PC-3 (cell line): Measurements from ENCODE around the gene NUDCD2. TPM values are rescaled to one million over a fixed set of nuclear protein-coding genes. Genes with fewer than 3 reads are reported as not detected.

Experiments
- ATAC-seq: fragments of 200-7000 bp; cut with Tn5 transposase; 2 replicates; pipeline ENCODE4 v1.9.1; 2020; ENCODE audit warnings: mild to moderate bottlenecking, moderate library complexity
- BruUV-seq: library from RNA; stranded (reverse); fragments of 400-500 nt; replicated peaks from 2 replicates; lab custom pipeline; 2021; lab: Mats Ljungman, UMichigan
- CTCF ChIA-PET: fragments of 300-600 bp; sonication (Branson Sonifier 250); formaldehyde crosslinking; loops from one replicate; lab custom pipeline; 2022; ENCODE audit warnings: antibody characterized with exemption; lab: Charles Lee
- POLR2A ChIA-PET: fragments of 300-600 bp; sonication (Branson Sonifier 250); formaldehyde crosslinking; loops from one replicate; lab custom pipeline; 2022; ENCODE audit warnings: antibody characterized with exemption; ENCODE audit not compliant: unreplicated experiment; lab: Charles Lee
- DNase-seq: peaks from one replicate; pipeline ENCODE4 v3.0.0-alpha.2; 2015
- H2AFZ ChIP-seq: fragments of 300-600 bp; sonication (generic); 2 replicates; pipeline ENCODE4 v1.6.0; 2016; ENCODE audit warnings: antibody characterized with exemption, low read length
- H3F3A ChIP-seq: fragments of 300-600 bp; sonication (generic); one replicate; pipeline ENCODE4 v1.6.0; 2017; ENCODE audit warnings: antibody characterized with exemption, low read length, control low read depth, mild to moderate bottlenecking; ENCODE audit not compliant: unreplicated experiment
- H3K27ac ChIP-seq: fragments of 300-600 bp; sonication (generic); 2 replicates; pipeline ENCODE4 v1.5.1; 2016; ENCODE audit warnings: mild to moderate bottlenecking, low read length
- H3K27me3 ChIP-seq: fragments of 300-600 bp; sonication (generic); 2 replicates; pipeline ENCODE4 v1.6.1; 2016; ENCODE audit warnings: low read length, mixed read lengths
- H3K36me3 ChIP-seq: fragments of 300-600 bp; sonication (generic); 2 replicates; pipeline ENCODE4 v1.6.1; 2016; ENCODE audit warnings: low read depth, mixed run types, low read length, mixed read lengths
- H3K4me1 ChIP-seq: fragments of 300-600 bp; sonication (generic); 2 replicates; pipeline ENCODE4 v1.5.1; 2016; ENCODE audit warnings: low read length; ENCODE audit not compliant: insufficient read depth
- H3K4me2 ChIP-seq: fragments of 300-600 bp; sonication (generic); 2 replicates; pipeline ENCODE4 v1.6.0; 2016; ENCODE audit warnings: low read length
- H3K4me3 ChIP-seq: fragments of 300-600 bp; sonication (generic); 2 replicates; pipeline ENCODE4 v1.5.1; 2016; ENCODE audit warnings: mild to moderate bottlenecking, low read length, mixed read lengths
- H3K79me2 ChIP-seq: fragments of 300-600 bp; sonication (generic); 2 replicates; pipeline ENCODE4 v1.6.1; 2017; ENCODE audit warnings: low read length, mixed read lengths
- H3K9ac ChIP-seq: fragments of 300-600 bp; sonication (generic); 2 replicates; pipeline ENCODE4 v1.6.0; 2016; ENCODE audit warnings: mild to moderate bottlenecking, low read length
- H3K9me2 ChIP-seq: fragments of 300-600 bp; sonication (generic); replicated peaks from 2 replicates; pipeline ENCODE4 v1.6.1; 2016; ENCODE audit warnings: mixed run types, low read length, mixed read lengths
- H3K9me3 ChIP-seq: fragments of 300-600 bp; sonication (generic); 2 replicates; pipeline ENCODE4 v1.6.1; 2016; ENCODE audit warnings: low read length, mixed read lengths
- H4K20me1 ChIP-seq: fragments of 300-600 bp; sonication (generic); 2 replicates; pipeline ENCODE4 v1.6.1; 2016; ENCODE audit warnings: low read length, mixed read lengths
- EZH2 ChIP-seq: fragments of 300-600 bp; sonication (generic); IDR thresholded peaks from one replicate; pipeline ENCODE4 v1.6.1; 2017; ENCODE audit warnings: antibody characterized with exemption, mild to moderate bottlenecking, low read length; ENCODE audit not compliant: unreplicated experiment
- EZH2phosphoT487 ChIP-seq: fragments of 300-600 bp; sonication (generic); IDR thresholded peaks from 2 replicates; pipeline ENCODE4 v1.6.1; 2018; ENCODE audit warnings: mild to moderate bottlenecking, antibody characterized with exemption, low read length, borderline replicate concordance
- intact Hi-C: fragments of 100-400 bp; cut with micrococcal nuclease; formaldehyde crosslinking; loops from 2 replicates; pipeline ENCODE4 v1.9.0; 2023
- total RNA-seq: library from RNA; depleted of rRNA; stranded (reverse); fragments of >200 nt; gene quantifications from 2 replicates; pipeline ENCODE4 v1.2.3, GENCODE V29; 2014
- TF ChIP-seq, protein P1 (sequence below): fragments of 300-600 bp; sonication (generic); conservative IDR thresholded peaks from 2 replicates; pipeline ENCODE4 v1.5.1; 2017; ENCODE audit warnings: antibody characterized with exemption, low read depth, mild to moderate bottlenecking, low read length

Gene NUDCD2
- total RNA-seq, 1 experiment from 2014 or later: 31.2 TPM

DNA sequence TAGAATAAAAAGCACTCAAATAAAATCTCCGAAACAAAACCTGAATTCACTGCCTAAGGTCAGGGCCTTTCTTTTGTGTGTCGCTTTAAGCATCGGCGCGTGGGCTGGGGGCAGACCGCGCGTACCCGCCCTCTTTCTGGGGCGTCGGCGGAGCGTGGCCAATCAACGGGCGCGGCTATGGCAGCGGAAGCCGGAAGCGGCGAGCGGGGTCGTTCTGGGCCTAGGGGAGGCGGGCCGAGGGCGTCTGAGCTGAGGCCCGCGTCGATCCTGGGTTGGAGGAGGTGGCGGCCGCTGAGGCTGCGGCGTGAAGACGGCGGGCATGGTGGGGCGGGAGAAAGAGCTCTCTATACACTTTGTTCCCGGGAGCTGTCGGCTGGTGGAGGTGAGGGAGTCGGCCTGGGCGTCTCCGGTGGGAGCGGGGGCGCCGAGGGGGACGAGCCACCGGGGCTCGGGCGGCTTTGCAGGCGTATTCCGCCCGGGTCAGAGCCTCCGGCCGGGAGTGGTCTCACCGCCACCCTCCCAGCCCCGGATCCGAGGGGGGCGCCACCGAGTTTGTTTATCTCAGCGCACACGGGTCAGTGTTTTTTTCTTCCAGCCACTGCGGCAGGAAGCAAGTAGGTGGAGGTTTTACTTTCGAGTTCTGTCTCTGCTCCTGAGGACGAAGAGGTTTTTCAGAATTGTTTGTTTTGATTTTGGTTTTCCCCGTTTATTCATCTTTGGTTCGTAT is 45.6 kb upstream of the NUDCD2 start, which contains the start of gene MAT2B:
TSS of gene MAT2B (plus strand) at position 252 of the 727 bp plus-strand sequence. CDS start at position 320, 68 bp downstream.
- intact Hi-C loops: loop anchor here (1.0 to 5.0 kb wide), 3 partner anchors 45 to 128 kb away; partner anchors contain the start of genes CCNG1, HMMR and NUDCD2
- H3K36me3 ChIP-seq: no peaks in the 10 kb centered on the region
- peak within 1 kb of the TSS; percentile 56 for H3K27ac ChIP-seq
- no peaks in the 10 kb centered on the region for H3K27me3 ChIP-seq
- POLR2A ChIA-PET: interaction anchor here (0.5 to 0.6 kb wide), 2 partner anchors 27 to 374 kb away, joined by 3 to 5 read pairs; no protein-coding TSS in a partner anchor
- peaks cover 48% of the 10 kb centered on the region for H3K79me2 ChIP-seq
- 0 out of 2 replicates have a peak, but pooled peaks cover 6% of the 10 kb centered on the region for H4K20me1 ChIP-seq
- peak within 1 kb of the TSS; percentile 95 for H3K4me2 ChIP-seq
- peak within 1 kb of the TSS; percentile 90 for H3K4me3 ChIP-seq
- peaks cover 33% of the 10 kb centered on the region for H3K4me1 ChIP-seq
- no peaks in the 10 kb centered on the region for H3F3A ChIP-seq
- H3K9me3 ChIP-seq: no peaks in the 10 kb centered on the region
- TF ChIP-seq, protein P1, sequence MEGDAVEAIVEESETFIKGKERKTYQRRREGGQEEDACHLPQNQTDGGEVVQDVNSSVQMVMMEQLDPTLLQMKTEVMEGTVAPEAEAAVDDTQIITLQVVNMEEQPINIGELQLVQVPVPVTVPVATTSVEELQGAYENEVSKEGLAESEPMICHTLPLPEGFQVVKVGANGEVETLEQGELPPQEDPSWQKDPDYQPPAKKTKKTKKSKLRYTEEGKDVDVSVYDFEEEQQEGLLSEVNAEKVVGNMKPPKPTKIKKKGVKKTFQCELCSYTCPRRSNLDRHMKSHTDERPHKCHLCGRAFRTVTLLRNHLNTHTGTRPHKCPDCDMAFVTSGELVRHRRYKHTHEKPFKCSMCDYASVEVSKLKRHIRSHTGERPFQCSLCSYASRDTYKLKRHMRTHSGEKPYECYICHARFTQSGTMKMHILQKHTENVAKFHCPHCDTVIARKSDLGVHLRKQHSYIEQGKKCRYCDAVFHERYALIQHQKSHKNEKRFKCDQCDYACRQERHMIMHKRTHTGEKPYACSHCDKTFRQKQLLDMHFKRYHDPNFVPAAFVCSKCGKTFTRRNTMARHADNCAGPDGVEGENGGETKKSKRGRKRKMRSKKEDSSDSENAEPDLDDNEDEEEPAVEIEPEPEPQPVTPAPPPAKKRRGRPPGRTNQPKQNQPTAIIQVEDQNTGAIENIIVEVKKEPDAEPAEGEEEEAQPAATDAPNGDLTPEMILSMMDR: peak; percentile 64
- no peak for TF ChIP-seq EZH2
- DNase-seq (peak; percentile 95), ATAC-seq (peak; percentile 86)
- no TSS peak for BruUV-seq
- peak within 1 kb of the TSS; percentile 78 for H3K9ac ChIP-seq
- CTCF ChIA-PET: no interaction called here
- H2AFZ ChIP-seq: peak within 1 kb of the TSS; percentile 77
- no peaks in the 10 kb centered on the region for H3K9me2 ChIP-seq

DNA sequence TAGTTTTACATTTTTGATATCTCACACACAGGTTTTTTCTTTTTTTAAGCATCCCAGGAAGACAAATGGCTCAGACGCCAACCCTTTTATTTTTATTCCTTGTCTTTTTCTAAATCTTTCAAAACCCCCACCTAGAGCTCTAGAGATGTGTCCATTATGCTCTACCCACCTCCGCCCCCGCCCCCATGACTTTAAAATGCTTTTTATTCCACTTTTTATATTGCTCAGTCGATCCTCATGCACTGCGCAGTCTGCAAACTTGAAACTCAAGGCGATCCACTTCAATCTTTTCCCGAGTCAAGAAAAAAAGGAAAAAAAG is 45.1 kb upstream of the NUDCD2 start:
- Histone ChIP-seq H3K4me2 (peak overlapping the region; percentile 95), H3K79me2 (peaks cover 43% of the 10 kb centered on the region), H3K36me3 (no peaks in the 10 kb centered on the region), H3F3A (no peaks in the 10 kb centered on the region), H3K27ac (peak overlapping the region; percentile 45), H3K4me3 (peak overlapping the region; percentile 90), H2AFZ (peak overlapping the region; percentile 77), H4K20me1 (0 out of 2 replicates have a peak, but pooled peaks cover 6% of the 10 kb centered on the region), H3K9ac (peak overlapping the region; percentile 78), H3K9me2 (no peaks in the 10 kb centered on the region), H3K27me3 (no peaks in the 10 kb centered on the region), H3K9me3 (no peaks in the 10 kb centered on the region), H3K4me1 (peaks cover 31% of the 10 kb centered on the region)
- POLR2A ChIA-PET: interaction anchor here (0.6 kb wide), 1 partner anchor 374 kb away, joined by 3 read pairs; no protein-coding TSS in a partner anchor
- TF ChIP-seq EZH2 (no peak), EZH2phosphoT487 (no peak)
- TF ChIP-seq, protein P1: no peak
- intact Hi-C loops: loop anchor here (1.0 to 5.0 kb wide), 3 partner anchors 45 to 128 kb away; partner anchors contain the start of genes CCNG1, HMMR and NUDCD2
- ATAC-seq (peak; percentile 5), DNase-seq (no peak)
- CTCF ChIA-PET: no interaction called here
- TSS peak; percentile 83 for BruUV-seq
